ENCODE measurements around the gene APBB1. TPM values are rescaled to one million over a fixed set of nuclear protein-coding genes. Genes with fewer than 3 reads are reported as not detected.

Gene APBB1
- total and polyA plus RNA-seq, 2 of the 4 experiments (the other 2 are of a cell fraction) = 39.4 to 44.1 TPM

DNA sequence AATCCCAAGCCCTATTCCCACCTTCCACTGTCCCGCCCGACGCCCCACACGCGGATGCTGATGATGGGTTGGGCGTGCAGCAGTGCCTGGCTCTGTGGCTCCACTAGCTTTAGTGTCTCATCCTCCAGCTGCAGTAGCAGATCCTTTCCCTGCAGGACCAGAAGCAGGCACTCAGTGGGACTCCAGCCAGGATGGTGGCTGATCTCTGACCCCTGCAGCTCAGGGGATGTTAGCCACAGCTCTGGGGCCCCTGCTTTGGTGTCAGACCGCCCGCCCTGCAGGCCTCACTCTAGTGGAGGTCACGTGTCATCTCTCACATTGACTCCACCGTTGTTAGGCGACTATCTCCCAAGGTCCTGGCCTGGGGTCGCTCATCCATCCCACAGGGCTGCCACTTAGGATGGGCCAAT lies 16.8 kb downstream of the APBB1 start:
- no peak for DNase-seq
- H4K8ac ChIP-seq (ENCODE audit: low read depth in 2 of 2, low read length in 2 of 2) = no peak overlapping the region
- TF ChIP-seq MAZ (IDR thresholded peaks at IDR 0.05; ENCODE audit: borderline replicate concordance, low read depth, low read length) (no peak), RCOR1 (IDR thresholded peaks at IDR 0.05; ENCODE audit: insufficient replicate concordance, low read length) (no peak), POLR2A (IDR thresholded peaks at IDR 0.05; ENCODE audit: low read depth, low read length) (no peak), RFX5 (IDR thresholded peaks at IDR 0.05; ENCODE audit: low read depth, low read length) (no peak), CTCF (conservative IDR thresholded peaks at IDR 0.05; ENCODE audit: low read depth, low read length) (no peak), ELK1 (IDR thresholded peaks at IDR 0.05; ENCODE audit: borderline replicate concordance, low read depth, low read length) (no peak), NFE2L2 (IDR thresholded peaks at IDR 0.05; ENCODE audit: low read depth, low read length) (no peak), RAD21 (IDR thresholded peaks at IDR 0.05; ENCODE audit: low read length) (no peak), MAFK (IDR thresholded peaks at IDR 0.05; ENCODE audit: low read depth, low read length) (no peak), FOS (IDR thresholded peaks at IDR 0.05; ENCODE audit: low read depth, low read length) (no peak), SMC3 (IDR thresholded peaks at IDR 0.05; ENCODE audit: low read depth, low read length) (no peak)
- TF ChIP-seq, protein P1, sequence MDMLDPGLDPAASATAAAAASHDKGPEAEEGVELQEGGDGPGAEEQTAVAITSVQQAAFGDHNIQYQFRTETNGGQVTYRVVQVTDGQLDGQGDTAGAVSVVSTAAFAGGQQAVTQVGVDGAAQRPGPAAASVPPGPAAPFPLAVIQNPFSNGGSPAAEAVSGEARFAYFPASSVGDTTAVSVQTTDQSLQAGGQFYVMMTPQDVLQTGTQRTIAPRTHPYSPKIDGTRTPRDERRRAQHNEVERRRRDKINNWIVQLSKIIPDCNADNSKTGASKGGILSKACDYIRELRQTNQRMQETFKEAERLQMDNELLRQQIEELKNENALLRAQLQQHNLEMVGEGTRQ (IDR thresholded peaks at IDR 0.05; ENCODE audit: low read depth, low read length) = no peak
- no peaks in the 10 kb centered on the region for H3K27me3 ChIP-seq (ENCODE audit: control insufficient read depth, insufficient read depth, low read length)
- no peak overlapping the region for H2BK15ac ChIP-seq (ENCODE audit: low read depth, low read length)
- dilution Hi-C loops (cut with HindIII; ENCODE audit: low sequenced_read_pairs, unreplicated experiment) (no loop called here), in situ Hi-C loops (cut with MboI; ENCODE audit: low sequenced_read_pairs) (no loop called here), intact Hi-C loops (cut with micrococcal nuclease) (no loop called here)
- no peak overlapping the region for H3K4ac ChIP-seq (ENCODE audit: low read depth, low read length)
- H3K4me2 ChIP-seq (ENCODE audit: low read depth, low read length) = no peak overlapping the region
- no peak overlapping the region for H2BK120ac ChIP-seq (ENCODE audit: low read depth, low read length)
- H2AK9ac ChIP-seq (replicated peaks; ENCODE audit: low read depth, low read length, poor library complexity) = no peak overlapping the region
- H2BK5ac ChIP-seq (ENCODE audit: low read depth, low read length, poor library complexity, severe bottlenecking) = no peak overlapping the region
- H3K56ac ChIP-seq (ENCODE audit: extremely low read depth, insufficient read depth, low read length) = no peak overlapping the region
- CTCF ChIA-PET = no interaction called here
- H3K27ac ChIP-seq (ENCODE audit: insufficient read depth, low read length) = no peak overlapping the region
- no peak overlapping the region for H3K18ac ChIP-seq (ENCODE audit: low read depth, low read length)
- no peak for ATAC-seq (ENCODE audit: low read depth)
- H3K14ac ChIP-seq (replicated peaks; ENCODE audit: low read depth, low read length) = no peak overlapping the region
- H3K9ac ChIP-seq (ENCODE audit: low read depth, low read length) = no peak overlapping the region
- H4K20me1 ChIP-seq (ENCODE audit: insufficient read depth, low read length) = peaks cover 8% of the 10 kb centered on the region; the same call in 1 of the 2 replicates
- H3K9me3 ChIP-seq (ENCODE audit: control insufficient read depth, insufficient read depth, low read length) = no peaks in the 10 kb centered on the region
- H3K23ac ChIP-seq (ENCODE audit: low read depth, low read length) = no peak overlapping the region
- no peak overlapping the region for H3K4me3 ChIP-seq (ENCODE audit: insufficient read depth, low read depth, low read length)
- peaks cover 44% of the 10 kb centered on the region for H3K9me1 ChIP-seq (ENCODE audit: insufficient read depth, low read length)
- H3K36me3 ChIP-seq (ENCODE audit: control insufficient read depth, insufficient read depth, low read length) = peaks cover 23% of the 10 kb centered on the region; the same call in 1 of the 2 replicates
- H2AFZ ChIP-seq (replicated peaks; ENCODE audit: low read length, poor library complexity) = no peak overlapping the region
- H3K4me1 ChIP-seq (ENCODE audit: control insufficient read depth, insufficient read depth, low read length) = peaks cover 16% of the 10 kb centered on the region
- no peak overlapping the region for H4K91ac ChIP-seq (ENCODE audit: insufficient read depth, low read depth, low read length)
- WGBS, 2 experiments (ENCODE audit: extremely low coverage in 2 of 2, insufficient read length in 1 of 2) = 85% methylated on average over 4 of the region's 12 CpGs; no CpG with 5 or more reads in 1 of the 2 experiments
- peaks cover 4 to 13% of the 10 kb centered on the region in 2 experiments for H3K79me1 ChIP-seq (ENCODE audit: low read depth in 1 of 2, low read length in 2 of 2)
- POLR2A ChIA-PET (ENCODE audit: unreplicated experiment) = no interaction called here
- H4K5ac ChIP-seq (ENCODE audit: low read depth, low read length) = no peak overlapping the region
- H2BK20ac ChIP-seq (ENCODE audit: low read depth, low read length) = no peak overlapping the region
- BruUV-seq (replicated peaks) = no TSS peak
- H2AK5ac ChIP-seq (ENCODE audit: low read depth, low read length) = no peak overlapping the region
